ENCODE measurements around the gene FAM156B. TPM values are rescaled to one million over a fixed set of nuclear protein-coding genes. Genes with fewer than 3 reads are reported as not detected.
"Not testable (repeated sequence)": the region's sequence is repeated elsewhere in the genome, so short reads cannot be mapped to it uniquely, and the experiment has no call there.

The FAM156B gene
- total RNA-seq, 1 experiment from 2014 or later = 13.5 TPM

DNA sequence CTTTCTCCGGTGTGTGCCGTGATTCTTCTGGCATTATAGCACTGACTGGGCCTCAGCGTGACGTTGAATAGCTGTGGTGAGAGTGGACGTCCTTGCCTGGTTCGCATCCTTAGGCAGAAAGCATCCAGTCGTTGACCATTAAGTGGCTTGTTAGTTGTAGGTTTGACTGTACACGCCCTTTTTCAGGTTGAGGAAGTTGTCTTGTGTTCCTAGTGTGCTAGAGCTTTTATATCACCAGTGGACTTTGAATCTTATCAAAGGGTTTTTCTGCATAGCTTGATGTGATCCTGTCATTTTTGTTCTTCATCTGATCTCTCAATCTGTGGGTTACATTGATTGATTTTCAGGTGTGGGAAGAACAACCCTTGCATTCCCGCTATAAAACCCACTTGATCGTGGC, 8.4 kb downstream of the FAM156B start:
- not testable (repeated sequence) for H3K4me1 ChIP-seq (replicated peaks)

DNA sequence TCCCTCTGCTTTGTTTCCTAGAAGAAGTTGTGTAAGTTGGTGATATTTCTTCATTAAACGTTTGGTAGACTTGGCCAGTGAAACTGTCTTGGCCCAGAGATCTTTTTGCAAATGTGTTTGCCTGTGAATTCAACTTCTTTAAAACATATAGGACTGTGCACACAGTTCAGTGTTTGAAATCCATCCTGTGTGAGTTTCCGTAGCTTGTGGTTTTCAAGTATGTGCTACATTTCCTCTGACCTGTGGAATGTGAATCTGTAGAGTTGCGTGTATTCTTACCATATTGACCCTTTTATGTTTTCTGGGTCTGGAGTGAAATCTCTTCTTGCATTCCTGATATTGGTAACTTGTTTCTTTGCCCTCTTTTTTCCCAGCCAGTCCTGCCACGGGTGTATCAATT, 8.9 kb downstream of the FAM156B start:
- not testable (repeated sequence) for H3K9me3 ChIP-seq (replicated peaks); H3K36me3 ChIP-seq; H3K4me3 ChIP-seq; H3K27me3 ChIP-seq (replicated peaks); H3K4me1 ChIP-seq (replicated peaks); DNase-seq (ENCODE audit: low read depth in 1 of 2, low spot score in 2 of 2); H3K27ac ChIP-seq

More for the DNA sequence above, 8.4 kb downstream of the FAM156B start:
- H3K4me3 ChIP-seq; H3K36me3 ChIP-seq; H3K27me3 ChIP-seq (replicated peaks); H3K27ac ChIP-seq; DNase-seq (ENCODE audit: low read depth in 1 of 2, low spot score in 2 of 2); H3K9me3 ChIP-seq (replicated peaks): not testable (repeated sequence)

DNA sequence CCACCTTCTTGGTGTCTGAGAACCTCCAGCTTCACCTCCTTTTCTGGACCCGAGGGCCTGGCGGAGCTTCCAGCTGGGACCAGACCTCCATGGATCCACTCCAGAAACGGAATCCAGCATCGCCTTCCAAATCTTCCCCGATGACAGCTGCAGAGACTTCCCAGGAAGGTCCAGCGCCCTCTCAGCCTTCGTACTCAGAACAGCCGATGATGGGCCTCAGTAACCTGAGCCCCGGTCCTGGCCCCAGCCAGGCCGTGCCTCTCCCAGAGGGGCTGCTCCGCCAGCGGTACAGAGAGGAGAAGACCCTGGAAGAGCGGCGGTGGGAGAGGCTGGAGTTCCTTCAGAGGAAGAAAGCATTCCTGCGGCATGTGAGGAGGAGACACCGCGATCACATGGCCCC, 10.0 kb downstream of the FAM156B start:
- H3K36me3 ChIP-seq; H3K4me1 ChIP-seq (replicated peaks); H3K4me3 ChIP-seq; H3K27ac ChIP-seq; H3K9me3 ChIP-seq (replicated peaks); H3K27me3 ChIP-seq (replicated peaks); DNase-seq (ENCODE audit: low read depth in 1 of 2, low spot score in 2 of 2): not testable (repeated sequence)

DNA sequence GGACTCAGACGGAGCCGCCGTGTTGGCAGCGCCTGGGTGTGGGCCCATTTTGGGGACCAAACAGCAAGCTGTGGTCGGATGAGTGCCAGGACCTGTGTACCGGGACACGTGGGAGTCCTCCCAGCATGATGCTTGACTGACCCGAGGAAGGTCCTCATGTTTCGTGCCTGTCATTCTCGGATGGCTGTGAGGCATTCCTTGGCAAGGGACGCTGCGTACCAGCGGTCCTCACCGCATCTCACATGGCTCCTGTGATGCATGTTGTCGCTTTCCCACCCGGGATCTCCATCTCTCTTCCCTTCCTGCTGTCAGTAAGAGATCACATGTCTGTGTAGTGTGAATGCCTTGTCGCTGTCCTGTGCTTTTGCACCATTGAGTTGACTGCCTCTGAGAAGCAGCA, 10.8 kb downstream of the FAM156B start:
- H3K9me3 ChIP-seq (replicated peaks); H3K4me1 ChIP-seq (replicated peaks); H3K4me3 ChIP-seq; H3K27me3 ChIP-seq (replicated peaks); H3K36me3 ChIP-seq; DNase-seq (ENCODE audit: low read depth in 1 of 2, low spot score in 2 of 2); H3K27ac ChIP-seq: not testable (repeated sequence)

DNA sequence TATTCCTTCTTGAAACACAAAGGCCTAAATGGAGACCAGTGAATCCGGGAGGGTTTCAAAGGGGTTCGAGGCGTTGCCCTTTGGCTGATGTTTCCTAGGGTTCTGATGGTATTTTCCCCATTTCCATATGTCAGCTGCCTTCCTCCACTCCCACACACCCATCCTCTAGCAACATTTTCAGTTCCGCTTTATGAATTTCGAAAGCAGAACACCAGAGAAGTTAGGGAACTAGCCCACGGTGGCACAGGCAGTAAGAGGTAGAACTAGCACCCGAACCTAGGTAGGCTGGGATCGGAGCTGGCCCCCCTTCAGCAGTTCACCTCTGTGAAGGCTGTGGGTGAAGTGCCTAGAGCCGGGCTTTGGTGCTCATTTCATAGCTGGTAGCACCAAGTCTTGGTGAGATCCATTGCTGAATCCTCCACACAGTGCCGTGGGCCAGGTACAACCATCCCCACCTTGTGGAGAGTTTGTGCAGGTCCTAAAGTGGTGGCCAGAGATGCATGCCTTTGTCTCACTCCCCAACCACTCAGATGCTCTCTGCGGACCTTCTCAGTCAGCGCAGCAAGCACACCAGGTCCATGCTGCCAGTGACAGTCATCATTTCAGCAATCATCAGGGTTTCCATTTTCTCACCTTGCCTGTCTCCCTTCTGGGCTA, 12.3 kb downstream of the FAM156B start:
- H3K9me3 ChIP-seq (replicated peaks); H3K36me3 ChIP-seq; H3K4me3 ChIP-seq; H3K27me3 ChIP-seq (replicated peaks); H3K4me1 ChIP-seq (replicated peaks); H3K27ac ChIP-seq; DNase-seq (ENCODE audit: low read depth in 1 of 2, low spot score in 2 of 2): not testable (repeated sequence)

DNA sequence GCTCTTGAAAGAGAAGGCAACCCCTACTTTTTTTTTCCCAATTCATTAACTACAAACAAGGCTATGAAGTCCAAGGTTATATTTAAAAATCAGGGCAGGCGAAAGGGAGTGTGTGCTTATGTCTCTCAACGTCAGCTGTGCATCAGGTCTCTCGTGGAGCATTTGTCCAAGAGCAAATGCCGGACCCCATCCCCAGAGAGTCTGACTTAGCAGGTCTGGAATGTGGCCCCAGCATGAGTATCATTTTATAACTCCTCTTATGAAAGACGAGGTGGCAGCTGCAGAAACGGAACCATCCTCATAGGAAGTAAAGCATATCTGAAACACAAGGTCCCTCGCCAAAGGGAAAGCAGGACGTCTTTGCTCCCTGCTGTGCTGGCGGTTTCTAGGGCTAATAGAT, 16.6 kb downstream of the FAM156B start:
- not testable (repeated sequence) for H3K36me3 ChIP-seq; H3K9me3 ChIP-seq (replicated peaks); H3K4me3 ChIP-seq; H3K27me3 ChIP-seq (replicated peaks); DNase-seq (ENCODE audit: low read depth in 1 of 2, low spot score in 2 of 2); H3K27ac ChIP-seq; H3K4me1 ChIP-seq (replicated peaks)

DNA sequence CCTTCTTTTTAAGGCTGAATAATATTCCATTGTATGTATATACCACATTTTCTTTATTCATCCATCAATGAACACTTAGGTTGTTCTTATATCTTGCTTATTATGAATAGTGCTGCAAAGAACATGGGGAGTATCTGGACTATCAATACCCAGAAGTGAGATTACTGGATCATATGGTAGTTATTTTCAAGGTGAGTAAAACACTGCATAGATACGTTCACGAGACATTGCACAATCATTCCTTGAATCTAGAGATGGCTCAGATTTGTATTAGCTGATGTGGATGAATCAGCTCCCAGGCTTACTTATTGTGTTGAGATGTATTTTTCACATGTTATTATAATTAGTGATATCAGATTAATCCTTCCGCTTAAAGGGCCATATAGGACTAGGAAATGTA, 17.6 kb downstream of the FAM156B start:
- H3K27ac ChIP-seq; DNase-seq (ENCODE audit: low read depth in 1 of 2, low spot score in 2 of 2); H3K4me1 ChIP-seq (replicated peaks); H3K36me3 ChIP-seq; H3K27me3 ChIP-seq (replicated peaks); H3K9me3 ChIP-seq (replicated peaks); H3K4me3 ChIP-seq: not testable (repeated sequence)

DNA sequence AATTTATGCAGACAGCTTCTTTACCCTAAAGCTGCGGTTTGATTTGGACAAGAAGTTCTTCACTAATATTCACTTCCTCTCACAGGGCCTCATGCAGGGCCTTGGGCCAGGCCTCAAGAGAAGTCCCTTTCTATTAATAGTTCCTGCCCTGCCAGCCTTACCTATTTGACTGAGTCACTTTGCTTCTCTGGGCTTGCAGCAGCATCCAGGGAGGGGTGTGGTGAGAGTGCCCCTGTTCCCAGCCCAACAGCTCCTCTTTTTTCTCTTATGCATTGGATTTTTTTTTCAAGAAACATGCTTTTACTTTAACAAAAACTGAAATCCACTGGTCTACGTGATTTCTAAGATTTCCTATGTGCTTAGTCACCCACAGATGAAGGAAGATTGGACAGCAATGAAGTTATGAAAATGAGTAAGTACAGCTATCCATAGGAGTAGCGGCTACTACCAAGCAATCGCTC, 26.7 kb downstream of the FAM156B start:
- no peaks in the 10 kb centered on the region for H3K9me3 ChIP-seq (replicated peaks)
- H3K27ac ChIP-seq = no peak overlapping the region
- H3K27me3 ChIP-seq (replicated peaks) = no peaks in the 10 kb centered on the region
- H3K36me3 ChIP-seq = no peaks in the 10 kb centered on the region
- DNase-seq (ENCODE audit: low read depth in 1 of 2, low spot score in 2 of 2) = no peak
- peaks cover 4% of the 10 kb centered on the region; the same call in 1 of the 2 replicates for H3K4me1 ChIP-seq (replicated peaks)
- no peak overlapping the region for H3K4me3 ChIP-seq

DNA sequence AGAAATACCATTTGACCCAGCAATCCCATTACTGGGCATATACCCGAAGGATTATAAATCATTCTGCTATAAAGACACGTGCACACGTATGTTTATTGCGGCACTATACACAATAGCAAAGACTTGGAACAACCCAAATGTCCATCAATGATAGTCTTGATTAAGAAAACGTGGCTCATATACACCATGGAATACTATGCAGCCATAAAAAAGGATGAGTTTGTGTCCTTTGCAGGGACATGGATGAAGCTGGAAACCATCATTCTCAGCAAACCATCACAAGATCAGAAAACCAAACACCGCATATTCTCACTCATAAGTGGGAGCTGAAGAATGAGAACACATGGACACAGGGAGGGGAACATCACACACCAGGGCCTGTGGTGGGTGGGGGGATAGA, 33.1 kb downstream of the FAM156B start:
- H3K27ac ChIP-seq; H3K36me3 ChIP-seq; H3K27me3 ChIP-seq (replicated peaks); H3K4me1 ChIP-seq (replicated peaks); DNase-seq (ENCODE audit: low read depth in 1 of 2, low spot score in 2 of 2); H3K4me3 ChIP-seq; H3K9me3 ChIP-seq (replicated peaks): not testable (repeated sequence)

DNA sequence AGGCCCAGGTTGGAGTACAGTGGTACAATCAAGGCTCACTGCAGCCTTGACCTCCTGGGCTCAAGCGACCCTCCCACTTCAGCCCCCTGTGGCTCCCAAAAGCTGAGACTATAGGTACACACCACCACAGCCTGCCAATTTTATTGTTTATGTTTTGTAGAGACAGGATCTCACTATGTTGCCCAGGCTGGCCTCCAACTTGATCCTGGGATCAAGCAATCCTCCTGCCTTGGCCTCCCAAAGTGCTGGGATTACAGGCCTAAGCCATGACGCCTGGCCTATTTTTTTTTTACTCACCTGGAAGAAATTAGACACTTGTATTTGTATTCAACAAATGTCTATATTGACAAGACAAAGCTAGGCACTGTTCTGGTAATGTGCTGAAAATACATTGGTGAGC, 36.1 kb downstream of the FAM156B start:
- Histone ChIP-seq H3K4me3 (no peak overlapping the region), H3K4me1 (replicated peaks) (peaks cover 10% of the 10 kb centered on the region), H3K27ac (no peak overlapping the region), H3K36me3 (no peaks in the 10 kb centered on the region), H3K9me3 (replicated peaks) (no peaks in the 10 kb centered on the region), H3K27me3 (replicated peaks) (no peaks in the 10 kb centered on the region)
- no peak for DNase-seq (ENCODE audit: low read depth in 1 of 2, low spot score in 2 of 2)

DNA sequence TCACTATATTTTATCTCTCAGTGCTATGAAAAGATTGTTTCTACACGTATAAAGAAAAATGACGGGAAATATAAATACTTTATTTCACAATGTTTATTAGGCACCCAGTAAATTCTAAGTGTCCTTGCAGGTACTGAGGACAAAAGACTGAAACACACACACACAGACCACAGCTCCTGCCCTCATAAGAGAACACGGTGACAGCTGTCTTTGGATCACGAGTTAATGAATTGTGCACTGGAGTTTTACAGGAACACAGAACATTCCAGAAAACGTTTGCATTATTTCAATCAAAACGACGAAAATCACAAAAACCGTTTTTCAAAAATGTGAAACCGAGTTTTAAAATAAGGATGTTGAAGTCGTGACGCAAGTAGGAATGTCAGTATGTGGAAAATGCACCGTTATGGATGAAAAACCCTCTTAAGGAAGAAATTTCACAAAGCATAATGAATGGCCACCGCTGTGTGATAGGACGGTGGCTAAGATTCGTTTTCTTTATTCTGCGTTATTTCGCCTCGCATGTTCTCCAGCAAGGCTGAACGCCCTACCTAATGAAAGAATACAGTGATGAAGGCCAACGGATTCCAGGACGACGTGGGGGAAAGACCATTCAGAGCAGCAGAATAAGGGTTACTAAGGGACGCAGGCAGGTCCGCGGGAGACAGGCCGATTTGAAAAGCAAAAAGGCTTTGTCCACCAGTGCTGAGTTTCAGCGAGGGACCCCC, 37.0 kb downstream of the FAM156B start:
- Histone ChIP-seq H3K9me3 (replicated peaks) (no peaks in the 10 kb centered on the region), H3K4me1 (replicated peaks) (peaks cover 10% of the 10 kb centered on the region), H3K4me3 (peak overlapping the region; percentile 56), H3K27ac (peak overlapping the region; percentile 97), H3K36me3 (no peaks in the 10 kb centered on the region), H3K27me3 (replicated peaks) (no peaks in the 10 kb centered on the region)
- DNase-seq (ENCODE audit: low read depth in 1 of 2, low spot score in 2 of 2) = no peak

DNA sequence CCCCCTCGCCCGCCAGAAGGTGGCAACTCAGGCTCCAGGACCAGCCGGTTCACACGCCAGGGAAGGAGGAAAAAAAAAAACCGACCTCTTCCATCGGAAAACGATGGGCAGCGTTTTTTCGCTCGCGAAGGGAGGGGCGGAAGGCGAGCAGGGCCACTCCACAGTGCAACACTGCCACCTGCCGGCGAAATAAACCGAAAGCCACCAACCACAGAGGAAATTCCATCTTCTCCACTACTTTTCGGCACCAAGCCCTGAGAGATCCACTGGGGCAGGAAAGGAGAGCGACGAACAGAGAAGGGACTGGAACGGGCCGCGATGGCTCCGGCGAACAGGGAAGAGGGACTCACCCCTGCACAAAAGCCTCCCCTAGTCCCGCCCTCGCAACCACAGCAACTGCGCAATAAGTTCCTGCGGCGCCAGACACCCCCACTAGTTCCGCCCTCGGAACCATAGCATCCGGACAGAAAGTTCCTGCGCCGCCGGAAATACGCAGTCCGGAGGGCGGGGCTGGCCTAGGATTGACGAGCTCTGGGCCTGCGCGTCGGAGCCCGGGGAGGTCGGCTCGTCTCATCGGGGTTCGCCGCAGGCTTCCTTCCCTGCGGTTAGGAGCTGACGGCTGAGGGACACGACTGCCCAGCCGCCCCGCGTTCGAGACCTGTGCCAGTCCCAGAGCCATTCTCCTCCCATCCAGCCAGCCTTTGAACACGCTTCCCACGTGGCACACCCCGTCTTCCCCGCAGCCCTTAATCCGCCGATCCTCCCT, 37.8 kb downstream of the FAM156B start:
- Histone ChIP-seq H3K27ac (peak overlapping the region; percentile 97), H3K36me3 (no peaks in the 10 kb centered on the region), H3K4me3 (peak overlapping the region; percentile 56), H3K27me3 (replicated peaks) (no peaks in the 10 kb centered on the region), H3K9me3 (replicated peaks) (no peaks in the 10 kb centered on the region), H3K4me1 (replicated peaks) (peaks cover 10% of the 10 kb centered on the region)
- DNase-seq (ENCODE audit: low read depth in 1 of 2, low spot score in 2 of 2) = peak; percentile 92 to 93

DNA sequence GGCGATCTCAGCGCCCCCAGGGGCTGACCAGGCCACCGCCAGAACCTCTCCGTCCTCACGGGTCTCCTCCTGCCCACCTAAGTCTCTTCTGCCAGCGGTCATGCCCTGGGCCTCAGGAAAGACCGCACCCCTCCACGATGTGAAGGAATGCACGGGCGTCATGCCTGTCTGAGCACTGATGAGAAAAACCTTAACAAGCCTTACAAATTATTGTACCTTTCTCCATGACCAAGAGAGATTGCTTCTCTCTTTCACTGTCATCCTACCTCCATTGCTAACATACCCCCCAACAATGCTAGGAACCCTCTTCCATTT, 38.3 kb downstream of the FAM156B start:
- Histone ChIP-seq H3K27ac (peak overlapping the region; percentile 97), H3K4me3 (peak overlapping the region; percentile 56)
- H3K4me1 ChIP-seq (replicated peaks); H3K27me3 ChIP-seq (replicated peaks); DNase-seq (ENCODE audit: low read depth in 1 of 2, low spot score in 2 of 2); H3K36me3 ChIP-seq; H3K9me3 ChIP-seq (replicated peaks): not testable (repeated sequence)

DNA sequence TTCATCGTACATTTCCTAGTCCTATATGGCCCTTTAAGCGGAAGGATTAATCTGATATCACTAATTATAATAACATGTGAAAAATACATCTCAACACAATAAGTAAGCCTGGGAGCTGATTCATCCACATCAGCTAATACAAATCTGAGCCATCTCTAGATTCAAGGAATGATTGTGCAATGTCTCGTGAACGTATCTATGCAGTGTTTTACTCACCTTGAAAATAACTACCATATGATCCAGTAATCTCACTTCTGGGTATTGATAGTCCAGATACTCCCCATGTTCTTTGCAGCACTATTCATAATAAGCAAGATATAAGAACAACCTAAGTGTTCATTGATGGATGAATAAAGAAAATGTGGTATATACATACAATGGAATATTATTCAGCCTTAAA, 43.6 kb downstream of the FAM156B start:
- H3K4me3 ChIP-seq; H3K36me3 ChIP-seq; H3K27ac ChIP-seq; H3K27me3 ChIP-seq (replicated peaks); H3K4me1 ChIP-seq (replicated peaks); H3K9me3 ChIP-seq (replicated peaks); DNase-seq (ENCODE audit: low read depth in 1 of 2, low spot score in 2 of 2): not testable (repeated sequence)

All from SJSA1 (cell line).